Transverse colon (tissue), 3 donors: Measurements from ENCODE around the gene SLC8A3.

Experiments
- POLR2A ChIP-seq: fragments of 450-650 bp; IDR thresholded peaks from one replicate; pipeline ENCODE4 v1.6.1; 2016; ENCODE audit warnings: antibody characterized with exemption, mild to moderate bottlenecking, moderate library complexity
- TF ChIP-seq, protein P1 (sequence below), 5 experiments: fragments of 200-600 bp in 3 of 5; fragments of 450-650 bp in 2 of 5; sonication (generic) in 3 of 5; IDR thresholded peaks; 1 replicate in 2 of 5; 2 replicates in 3 of 5; pipeline ENCODE4 v1.5.1; 2016 to 2017; ENCODE audit warnings: antibody characterized with exemption in 5 of 5, inconsistent platforms in 3 of 5, mild to moderate bottlenecking in 2 of 5, moderate library complexity in 1 of 5

DNA sequence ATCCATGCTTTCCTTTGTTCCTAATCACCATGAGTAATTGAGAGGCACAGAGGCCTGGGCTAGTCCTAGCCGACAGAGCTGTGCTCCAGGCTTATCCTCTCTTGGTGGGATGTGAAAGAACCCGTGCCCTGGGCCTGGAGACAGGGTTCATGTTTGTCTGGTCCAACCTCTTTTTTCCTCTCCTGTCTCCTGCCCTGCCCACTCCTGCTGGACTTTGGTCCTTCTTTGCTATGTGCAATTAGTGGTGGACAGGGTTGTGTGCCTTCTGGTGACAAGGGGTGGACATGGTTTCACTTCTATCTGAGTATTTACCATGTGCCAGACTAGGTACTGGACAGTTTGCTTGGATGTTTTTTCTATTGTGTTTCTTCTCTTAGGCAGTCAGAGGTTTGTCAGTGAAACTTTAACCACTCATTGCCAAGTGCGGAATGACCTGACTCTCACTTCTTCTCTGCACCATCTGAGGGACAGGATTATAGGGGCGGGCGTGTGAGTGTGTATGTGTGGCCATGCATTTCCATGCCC is 183.4 kb downstream of the SLC8A3 start:
- TF ChIP-seq, protein P1, sequence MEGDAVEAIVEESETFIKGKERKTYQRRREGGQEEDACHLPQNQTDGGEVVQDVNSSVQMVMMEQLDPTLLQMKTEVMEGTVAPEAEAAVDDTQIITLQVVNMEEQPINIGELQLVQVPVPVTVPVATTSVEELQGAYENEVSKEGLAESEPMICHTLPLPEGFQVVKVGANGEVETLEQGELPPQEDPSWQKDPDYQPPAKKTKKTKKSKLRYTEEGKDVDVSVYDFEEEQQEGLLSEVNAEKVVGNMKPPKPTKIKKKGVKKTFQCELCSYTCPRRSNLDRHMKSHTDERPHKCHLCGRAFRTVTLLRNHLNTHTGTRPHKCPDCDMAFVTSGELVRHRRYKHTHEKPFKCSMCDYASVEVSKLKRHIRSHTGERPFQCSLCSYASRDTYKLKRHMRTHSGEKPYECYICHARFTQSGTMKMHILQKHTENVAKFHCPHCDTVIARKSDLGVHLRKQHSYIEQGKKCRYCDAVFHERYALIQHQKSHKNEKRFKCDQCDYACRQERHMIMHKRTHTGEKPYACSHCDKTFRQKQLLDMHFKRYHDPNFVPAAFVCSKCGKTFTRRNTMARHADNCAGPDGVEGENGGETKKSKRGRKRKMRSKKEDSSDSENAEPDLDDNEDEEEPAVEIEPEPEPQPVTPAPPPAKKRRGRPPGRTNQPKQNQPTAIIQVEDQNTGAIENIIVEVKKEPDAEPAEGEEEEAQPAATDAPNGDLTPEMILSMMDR (IDR thresholded peaks at IDR 0.05): no peak
- no peak for TF ChIP-seq POLR2A
